ENCODE data around the gene SBF1.
"Not testable (repeated sequence)": the region's sequence is repeated elsewhere in the genome, so short reads cannot be mapped to it uniquely, and the experiment has no call there.

The SBF1 gene

GRCh38 chr22:50399751-50400331 is 75.0 kb downstream of the SBF1 start:
- DNase-seq (ENCODE audit: low read depth in 2 of 2), result no peak

DNA sequence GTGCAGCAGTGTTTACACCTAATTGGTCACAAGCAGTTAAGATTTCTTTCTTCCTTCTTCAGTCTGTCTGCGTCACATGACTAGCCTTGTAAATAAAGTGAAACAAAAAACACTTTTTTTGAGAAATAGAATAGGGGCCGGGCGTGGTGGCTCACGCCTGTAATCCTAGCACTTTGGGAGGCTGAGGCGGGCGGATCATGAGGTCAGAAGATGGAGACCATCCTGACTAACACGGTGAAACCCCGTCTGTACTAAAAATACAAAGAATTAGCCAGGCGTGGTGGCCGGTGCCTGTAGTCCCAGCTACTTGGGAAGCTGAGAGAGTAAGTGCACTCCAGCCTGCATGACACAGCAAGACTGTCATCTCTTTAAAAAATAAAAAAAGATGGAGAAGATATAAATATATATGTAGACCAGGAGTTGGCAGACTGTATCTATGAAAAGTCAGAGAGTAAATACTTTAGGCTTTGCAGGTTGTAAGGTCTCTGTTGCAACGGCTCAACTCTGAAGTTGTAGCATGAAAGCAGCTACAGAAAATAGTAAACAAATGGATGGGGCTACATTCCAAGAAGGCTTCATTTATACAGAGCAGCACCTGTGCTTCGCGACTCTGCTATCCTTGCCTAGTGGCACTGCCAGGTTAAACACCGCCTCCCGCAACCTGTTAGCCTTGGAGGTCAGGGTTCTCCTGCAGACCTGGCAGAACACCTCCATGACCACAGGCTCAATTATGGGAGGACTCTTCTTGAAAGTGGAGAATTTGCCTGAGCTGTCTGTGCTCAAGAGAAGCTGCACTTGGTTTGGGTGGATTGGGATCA is 75.8 kb downstream of the SBF1 start:
- DNase-seq (ENCODE audit: low read depth in 2 of 2), result no peak

DNA sequence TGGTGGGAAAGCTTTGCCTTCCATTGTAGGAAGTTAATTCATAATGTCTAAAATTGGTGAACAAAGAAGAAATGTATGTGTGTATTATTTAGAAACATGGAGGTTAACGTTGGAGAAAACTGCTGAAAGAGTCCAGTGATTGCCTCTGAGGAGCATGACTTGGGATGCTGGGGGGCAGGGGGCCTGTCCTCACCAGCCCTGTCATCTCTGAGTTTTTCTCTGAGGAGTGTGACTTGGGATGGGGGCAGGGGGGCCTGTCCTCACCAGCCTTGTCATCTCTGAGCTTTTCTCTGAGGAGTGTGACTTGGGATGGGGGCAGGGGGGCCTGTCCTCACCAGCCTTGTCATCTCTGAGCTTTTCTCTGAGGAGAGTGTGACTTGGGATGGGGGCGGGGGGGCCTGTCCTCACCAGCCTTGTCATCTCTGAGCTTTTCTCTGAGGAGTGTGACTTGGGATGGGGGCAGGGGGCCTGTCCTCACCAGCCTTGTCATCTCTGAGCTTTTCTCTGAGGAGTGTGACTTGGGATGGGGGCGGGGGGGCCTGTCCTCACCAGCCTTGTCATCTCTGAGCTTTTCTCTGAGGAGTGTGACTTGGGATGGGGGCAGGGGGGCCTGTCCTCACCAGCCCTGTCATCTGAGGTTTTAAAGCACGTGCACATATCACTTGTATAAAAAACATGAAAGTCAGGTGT is 77.3 kb downstream of the SBF1 start:
- not testable (repeated sequence) for DNase-seq (ENCODE audit: low read depth in 2 of 2)

GRCh38 chr22:50396751-50397370 is 78.0 kb downstream of the SBF1 start:
- no peak for DNase-seq (ENCODE audit: low read depth in 2 of 2)
